Adrenal gland (tissue), 12 donors: ENCODE data around the gene ZNF747. TPM values are rescaled to one million over a fixed set of nuclear protein-coding genes. Genes with fewer than 3 reads are reported as not detected.
A peak's percentile ranks its signal among the peaks of the same experiment; 100 is the strongest.

ENCODE experiments used
- DNase-seq, 7 donors: peaks; one replicate each; pipeline ENCODE4 v3.0.0-alpha.2; 2019 to 2020
- H3K27ac ChIP-seq, 5 donors: fragments of 200-600 bp; sonication (generic) in 4 of 5; 1 replicate in 3 of 5; 2 replicates in 2 of 5; pipeline versions ENCODE4 v1.5.1 to v1.8.0; 2016 to 2020; ENCODE audit warnings: mild to moderate bottlenecking in 1 of 5
- H3K27me3 ChIP-seq: fragments of 200-600 bp; 2 replicates; pipeline ENCODE4 v1.8.0; 2021
- H3K36me3 ChIP-seq, 2 donors: fragments of 200-600 bp; replicated peaks in 1 of 2; 1 replicate in 1 of 2; 2 replicates in 1 of 2; pipeline versions ENCODE4 v1.5.1 to v1.8.0; 2018 to 2022
- H3K4me1 ChIP-seq, 2 donors: fragments of 200-600 bp; replicated peaks in 1 of 2; 1 replicate in 1 of 2; 2 replicates in 1 of 2; pipeline versions ENCODE4 v1.5.1 to v1.8.0; 2018 to 2021
- H3K4me3 ChIP-seq, 4 donors: fragments of 200-600 bp; sonication (generic) in 3 of 4; one replicate each; pipeline ENCODE4 v1.5.1; 2016 to 2018
- H3K9me3 ChIP-seq, 3 donors: fragments of 200-600 bp; sonication (generic) in 1 of 3; replicated peaks in 1 of 3; 1 replicate in 2 of 3; 2 replicates in 1 of 3; pipeline versions ENCODE4 v1.5.1 to v1.8.0; 2016 to 2021
- POLR2A ChIP-seq, 2 donors: fragments of 450-650 bp; IDR thresholded peaks; one replicate each; pipeline ENCODE4 v1.6.1; 2017; ENCODE audit warnings: antibody characterized with exemption in 2 of 2, mild to moderate bottlenecking in 2 of 2, moderate library complexity in 1 of 2
- WGBS, 4 donors: extraction: QIAGEN DNeasy Blood & Tissue Kit in 2 of 4; methylation state at CpG; one replicate each; pipeline versions ENCODE4 v1.1.5 to v1.1.7; 2013 to 2017; 5-methylcytosine and 5-hydroxymethylcytosine counted together
- intact Hi-C, 2 donors: fragments of 100-400 bp; cut with DNase I; formaldehyde crosslinking; loops; one replicate each; pipeline versions ENCODE4 v1.14.1 to v1.15.0; 2022 to 2023
- polyA plus RNA-seq, 3 donors: library from polyadenylated mRNA; stranded (reverse); fragments of 200-250 nt in 2 of 3; fragments of 350-450 nt in 1 of 3; fragmentation: Illumina TruSeq in 1 of 3; extraction: RNeasy Lipid Tissue Mini Kit (QIAGEN cat#74804) in 1 of 3; gene quantifications; one replicate each; pipeline ENCODE4 v1.2.3, GENCODE V29; 2013 to 2014
- total RNA-seq, 9 donors: library from RNA; depleted of rRNA in 4 of 9; stranded (reverse); fragments of >200 nt in 4 of 9; fragments of 120-200 nt in 1 of 9; fragmentation: NEBNext Ultra II Directional in 1 of 9; extraction: Animal tissue kit (Norgen Biotek cat#: 25700) in 1 of 9; gene quantifications; one replicate each; pipeline versions ENCODE4 v1.1.0 to v1.2.4, GENCODE V29; 2013 to 2023
- TF ChIP-seq, protein P1 (sequence below), 6 experiments: fragments of 450-650 bp in 4 of 6; fragments of 200-600 bp in 2 of 6; sonication (generic) in 1 of 6; IDR thresholded peaks; 1 replicate in 5 of 6; 2 replicates in 1 of 6; pipeline versions ENCODE4 v1.5.1 to v1.8.0; 2016 to 2021; ENCODE audit warnings: antibody characterized with exemption in 6 of 6, mild to moderate bottlenecking in 2 of 6, moderate library complexity in 1 of 6
- donor health status: healthy with polysubstance abuse.
- donor health status: Bipolar disorder and iron deficiency.
- donor health status: DM: yes; HTN: yes; CAD: no.
- donor health status: DM: no; HTN: no; CAD: no.
- donor health status: DM: no; HTN: no; CAD: no.
- donor health status: DM: yes; HTN: yes; CAD: no.

Gene ZNF747
- total and polyA plus RNA-seq, 12 donors: 7.7 to 19.9 (median 13.9) TPM

DNA sequence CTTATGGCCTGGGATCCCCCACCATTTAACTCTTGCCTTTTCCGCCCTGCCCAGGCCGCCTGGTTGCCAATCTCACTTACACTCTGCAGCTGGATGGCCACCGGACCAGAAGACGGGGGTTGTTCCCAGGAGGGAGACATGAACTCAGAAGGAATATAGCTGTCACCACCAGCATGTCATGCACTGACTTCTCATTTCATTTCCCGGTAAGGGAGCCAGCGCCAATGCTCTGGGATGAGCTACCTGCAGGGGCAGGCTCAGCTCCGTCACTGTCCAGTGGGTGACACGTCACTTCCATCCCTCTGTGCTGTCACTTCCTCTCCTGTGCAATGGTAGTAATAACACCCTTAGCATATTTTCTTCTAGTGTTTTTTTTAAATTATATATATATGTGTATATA, 35.4 kb downstream of the ZNF747 start:
- Histone ChIP-seq H3K27ac (peak overlapping the region in 1 of 5 donors; percentile 47), H3K27me3 (no peaks in the 10 kb centered on the region), H3K4me3 (peak overlapping the region in 2 of 4 donors; percentile 1 to 19), H3K36me3 (no peaks in the 10 kb centered on the region), H3K4me1 (no peaks in the 10 kb centered on the region), H3K9me3 (no peaks in the 10 kb centered on the region)
- WGBS, 4 donors: 54 to 75% (median 66%) methylated on average over 7 to 8 of the region's 8 CpGs
- peak; percentile 38 to 66 (median 44) for DNase-seq
- TF ChIP-seq, protein P1, sequence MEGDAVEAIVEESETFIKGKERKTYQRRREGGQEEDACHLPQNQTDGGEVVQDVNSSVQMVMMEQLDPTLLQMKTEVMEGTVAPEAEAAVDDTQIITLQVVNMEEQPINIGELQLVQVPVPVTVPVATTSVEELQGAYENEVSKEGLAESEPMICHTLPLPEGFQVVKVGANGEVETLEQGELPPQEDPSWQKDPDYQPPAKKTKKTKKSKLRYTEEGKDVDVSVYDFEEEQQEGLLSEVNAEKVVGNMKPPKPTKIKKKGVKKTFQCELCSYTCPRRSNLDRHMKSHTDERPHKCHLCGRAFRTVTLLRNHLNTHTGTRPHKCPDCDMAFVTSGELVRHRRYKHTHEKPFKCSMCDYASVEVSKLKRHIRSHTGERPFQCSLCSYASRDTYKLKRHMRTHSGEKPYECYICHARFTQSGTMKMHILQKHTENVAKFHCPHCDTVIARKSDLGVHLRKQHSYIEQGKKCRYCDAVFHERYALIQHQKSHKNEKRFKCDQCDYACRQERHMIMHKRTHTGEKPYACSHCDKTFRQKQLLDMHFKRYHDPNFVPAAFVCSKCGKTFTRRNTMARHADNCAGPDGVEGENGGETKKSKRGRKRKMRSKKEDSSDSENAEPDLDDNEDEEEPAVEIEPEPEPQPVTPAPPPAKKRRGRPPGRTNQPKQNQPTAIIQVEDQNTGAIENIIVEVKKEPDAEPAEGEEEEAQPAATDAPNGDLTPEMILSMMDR (IDR thresholded peaks at IDR 0.05): no peak
- peak in 1 of 2 donors; percentile 30 for TF ChIP-seq POLR2A (IDR thresholded peaks at IDR 0.05)
- intact Hi-C loops: no loop called here

DNA sequence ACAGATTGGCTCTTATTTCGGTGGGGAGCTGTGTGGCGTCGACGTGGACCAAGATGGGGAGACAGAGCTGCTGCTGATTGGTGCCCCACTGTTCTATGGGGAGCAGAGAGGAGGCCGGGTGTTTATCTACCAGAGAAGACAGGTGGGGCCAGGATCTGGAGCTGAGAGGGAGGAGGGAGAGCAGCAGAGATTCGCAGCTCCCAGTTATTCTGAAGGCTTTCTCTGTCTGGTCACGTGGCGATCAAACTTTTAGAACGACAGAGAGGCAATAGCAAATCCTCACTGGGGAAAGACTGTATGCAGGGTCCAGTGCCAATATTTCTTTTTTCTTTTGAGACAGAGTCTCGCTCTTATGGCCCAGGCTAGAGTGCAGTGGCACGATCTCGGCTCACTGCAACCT, 39.9 kb downstream of the ZNF747 start:
- intact Hi-C loops: no loop called here
- H3K4me1 ChIP-seq: peaks cover 0 to 10% of the 10 kb centered on the region in 2 donors
- WGBS, 4 donors: 64 to 95% (median 74%) methylated on average over 7 to 12 of the region's 12 CpGs
- H3K27me3 ChIP-seq: no peaks in the 10 kb centered on the region
- no peak overlapping the region for H3K27ac ChIP-seq
- H3K4me3 ChIP-seq: no peak overlapping the region
- TF ChIP-seq, protein P1 (IDR thresholded peaks at IDR 0.05): no peak
- TF ChIP-seq POLR2A (IDR thresholded peaks at IDR 0.05): no peak
- no peak for DNase-seq
- H3K9me3 ChIP-seq: no peaks in the 10 kb centered on the region
- no peaks in the 10 kb centered on the region for H3K36me3 ChIP-seq

DNA sequence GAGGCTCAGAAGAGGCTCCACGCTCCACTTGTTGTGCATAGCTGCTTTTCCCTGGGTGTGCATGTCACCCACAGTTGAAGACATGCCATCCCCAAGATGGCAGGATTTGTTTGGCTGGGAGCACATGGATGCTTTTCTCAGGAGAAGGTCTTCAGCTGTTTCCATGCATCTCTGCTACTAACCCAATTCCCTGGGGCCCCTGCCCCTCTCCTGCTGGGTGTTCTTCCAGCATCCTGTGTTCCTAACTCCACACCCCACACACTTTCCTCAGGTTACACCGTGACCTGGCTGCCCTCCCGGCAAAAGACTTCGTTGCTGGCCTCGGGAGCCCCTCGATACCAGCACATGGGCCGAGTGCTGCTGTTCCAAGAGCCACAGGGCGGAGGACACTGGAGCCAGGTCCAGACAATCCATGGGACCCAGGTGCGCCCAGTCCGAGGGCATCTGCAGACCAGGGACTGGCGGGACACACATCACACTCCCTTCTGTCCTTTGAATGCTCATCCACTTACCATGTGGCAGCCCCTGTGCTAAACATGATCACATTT, 40.6 kb downstream of the ZNF747 start:
- TF ChIP-seq, protein P1 (IDR thresholded peaks at IDR 0.05): no peak
- no peak for TF ChIP-seq POLR2A (IDR thresholded peaks at IDR 0.05)
- DNase-seq: no peak
- no peaks in the 10 kb centered on the region for H3K27me3 ChIP-seq

DNA sequence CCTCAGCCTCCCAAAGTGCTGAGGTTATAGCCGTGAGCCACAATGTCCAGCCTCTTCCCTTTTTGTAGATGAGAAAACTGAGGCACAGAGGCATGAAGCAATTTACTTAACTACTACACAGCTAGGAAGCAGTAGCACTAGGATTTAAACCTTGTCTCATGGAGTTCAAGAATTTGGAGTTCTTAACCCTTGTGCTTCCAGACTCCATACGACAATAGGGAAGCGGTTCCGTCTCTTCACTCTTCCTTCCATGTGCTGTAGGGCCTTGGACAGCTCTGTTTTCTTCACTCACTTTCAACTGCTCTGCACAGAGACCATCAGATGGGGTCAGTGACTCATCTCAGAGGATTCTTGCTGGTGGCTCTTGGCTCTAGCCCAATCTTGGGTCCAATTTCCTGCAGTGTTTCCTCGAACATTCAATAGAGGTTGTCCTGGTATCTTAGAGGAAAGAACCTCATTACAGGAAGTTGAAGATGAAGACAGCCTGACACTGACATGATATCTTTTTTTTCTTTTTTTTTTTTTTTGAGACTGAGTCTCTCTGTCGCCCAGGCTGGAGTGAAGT, 42.8 kb downstream of the ZNF747 start:
- intact Hi-C loops: no loop called here
- WGBS, 4 donors: 25 to 29% (median 27%) methylated on average over 6 of the region's 6 CpGs
- peak; percentile 56 to 84 (median 78) for DNase-seq
- TF ChIP-seq, protein P1 (IDR thresholded peaks at IDR 0.05): no peak
- no peak for TF ChIP-seq POLR2A (IDR thresholded peaks at IDR 0.05)
- no peaks in the 10 kb centered on the region for H3K36me3 ChIP-seq
- H3K4me3 ChIP-seq: no peak overlapping the region
- peaks cover 0 to 10% of the 10 kb centered on the region in 2 donors for H3K4me1 ChIP-seq
- no peaks in the 10 kb centered on the region for H3K27me3 ChIP-seq
- peak overlapping the region in 1 of 5 donors; percentile 35 for H3K27ac ChIP-seq
- no peaks in the 10 kb centered on the region for H3K9me3 ChIP-seq

More for the DNA sequence above, 40.6 kb downstream of the ZNF747 start:
- no peaks in the 10 kb centered on the region for H3K36me3 ChIP-seq
- H3K9me3 ChIP-seq: no peaks in the 10 kb centered on the region
- intact Hi-C loops: no loop called here
- no peak overlapping the region for H3K4me3 ChIP-seq
- no peak overlapping the region for H3K27ac ChIP-seq
- H3K4me1 ChIP-seq: peaks cover 0 to 10% of the 10 kb centered on the region in 2 donors
- WGBS, 4 donors: 76 to 85% (median 80%) methylated on average over 10 to 11 of the region's 11 CpGs
